Progenitor cell of endocrine pancreas (in vitro differentiated cells): ENCODE data around the gene FOXC2. TPM values are rescaled to one million over a fixed set of nuclear protein-coding genes. Genes with fewer than 3 reads are reported as not detected.
A peak's percentile ranks its signal among the peaks of the same experiment; 100 is the strongest.

ENCODE experiments used
- DNase-seq: peaks from one replicate; pipeline ENCODE4 v3.0.0; 2021; ENCODE audit warnings: low spot score; ENCODE audit not compliant: unreplicated experiment
- H3K27ac Mint-ChIP-seq: 2 replicates; pipeline ENCODE4 v1.8.0; 2021; ENCODE audit warnings: mild to moderate bottlenecking, moderate library complexity, mixed read lengths
- H3K27me3 Mint-ChIP-seq: 2 replicates; pipeline ENCODE4 v1.8.0; 2021; ENCODE audit warnings: mixed read lengths
- H3K36me3 Mint-ChIP-seq: 2 replicates; pipeline ENCODE4 v1.8.0; 2022; ENCODE audit warnings: mixed read lengths; ENCODE audit not compliant: insufficient read depth
- H3K4me1 Mint-ChIP-seq: 2 replicates; pipeline ENCODE4 v1.8.0; 2021; ENCODE audit warnings: low read depth, mixed read lengths
- H3K4me3 Mint-ChIP-seq: 2 replicates; pipeline ENCODE4 v1.8.0; 2021; ENCODE audit warnings: low read depth, mild to moderate bottlenecking, moderate library complexity, mixed read lengths
- H3K9me3 Mint-ChIP-seq: 2 replicates; pipeline ENCODE4 v1.8.0; 2021; ENCODE audit warnings: low read depth, mixed read lengths
- CTCF ChIP-seq: fragments of 200-600 bp; sonication (generic); IDR thresholded peaks from one replicate; pipeline ENCODE4 v1.5.0; 2021; ENCODE audit warnings: antibody characterized with exemption, mild to moderate bottlenecking; ENCODE audit not compliant: unreplicated experiment
- total RNA-seq: library from RNA; stranded (reverse); gene quantifications from 2 replicates; pipeline ENCODE4 v1.2.1, GENCODE V29; 2021

The FOXC2 gene
- total RNA-seq, 1 donor from 2014 or later = not detected

GRCh38 chr16:86579268-86580062, 12.8 kb downstream of the FOXC2 start:
- Mint-ChIP-seq H3K4me1 (peaks cover 15% of the 10 kb centered on the region), H3K36me3 (no peaks in the 10 kb centered on the region), H3K27ac (peak overlapping the region; percentile 78), H3K4me3 (peak overlapping the region; percentile 64), H3K27me3 (peaks cover 87% of the 10 kb centered on the region), H3K9me3 (no peaks in the 10 kb centered on the region)
- no peak for TF ChIP-seq CTCF
- DNase-seq = no peak

GRCh38 chr16:86580063-86580790, 13.6 kb downstream of the FOXC2 start:
- DNase-seq = no peak
- peaks cover 83% of the 10 kb centered on the region for H3K27me3 Mint-ChIP-seq
- peaks cover 15% of the 10 kb centered on the region for H3K4me1 Mint-ChIP-seq
- H3K36me3 Mint-ChIP-seq = no peaks in the 10 kb centered on the region
- no peak overlapping the region for H3K27ac Mint-ChIP-seq
- no peak for TF ChIP-seq CTCF
- no peak overlapping the region for H3K4me3 Mint-ChIP-seq
- H3K9me3 Mint-ChIP-seq = no peaks in the 10 kb centered on the region

GRCh38 chr16:86580791-86581170, 14.2 kb downstream of the FOXC2 start:
- Mint-ChIP-seq H3K4me1 (peaks cover 15% of the 10 kb centered on the region), H3K27me3 (peaks cover 83% of the 10 kb centered on the region), H3K4me3 (no peak overlapping the region), H3K9me3 (no peaks in the 10 kb centered on the region), H3K27ac (no peak overlapping the region), H3K36me3 (no peaks in the 10 kb centered on the region)
- TF ChIP-seq CTCF = no peak
- DNase-seq = no peak

GRCh38 chr16:86581458-86581857, 14.8 kb downstream of the FOXC2 start:
- Mint-ChIP-seq H3K4me1 (peaks cover 11% of the 10 kb centered on the region), H3K4me3 (no peak overlapping the region), H3K27ac (no peak overlapping the region), H3K27me3 (peaks cover 79% of the 10 kb centered on the region), H3K9me3 (no peaks in the 10 kb centered on the region), H3K36me3 (no peaks in the 10 kb centered on the region)
- no peak for DNase-seq
- no peak for TF ChIP-seq CTCF

GRCh38 chr16:86584071-86584685, 17.5 kb downstream of the FOXC2 start:
- no peaks in the 10 kb centered on the region for H3K36me3 Mint-ChIP-seq
- no peak overlapping the region for H3K27ac Mint-ChIP-seq
- DNase-seq = no peak
- peaks cover 61% of the 10 kb centered on the region for H3K27me3 Mint-ChIP-seq
- H3K4me1 Mint-ChIP-seq = peaks cover 3% of the 10 kb centered on the region
- H3K4me3 Mint-ChIP-seq = no peak overlapping the region
- no peaks in the 10 kb centered on the region for H3K9me3 Mint-ChIP-seq
- no peak for TF ChIP-seq CTCF
